HEK293T (cell line): ENCODE results near the gene PPP6R2.

Experiments used
- BHLHE40 ChIP-seq: fragments of 450-650 bp; IDR thresholded peaks from 2 replicates; pipeline ENCODE4 v1.6.1; 2016; ENCODE audit warnings: mild to moderate bottlenecking, moderate library complexity, borderline replicate concordance
- HDGF ChIP-seq: fragments of 450-650 bp; IDR thresholded peaks from 2 replicates; pipeline ENCODE4 v1.6.1; 2017; ENCODE audit warnings: antibody characterized with exemption, borderline replicate concordance
- SUZ12 ChIP-seq: fragments of 450-650 bp; IDR thresholded peaks from 2 replicates; pipeline ENCODE4 v1.6.1; 2016; ENCODE audit warnings: mild to moderate bottlenecking
- TARDBP ChIP-seq: fragments of 450-650 bp; IDR thresholded peaks from 2 replicates; pipeline ENCODE4 v1.6.1; 2016

- no peak for TF ChIP-seq SUZ12
- TF ChIP-seq BHLHE40 = no peak
- no peak for TF ChIP-seq HDGF
- TF ChIP-seq TARDBP = no peak
Observed at GRCh38 chr22:50300620-50301257, 42.4 kb upstream of the PPP6R2 start.
